ENCODE results near the gene REPIN1. TPM values are rescaled to one million over a fixed set of nuclear protein-coding genes. Genes with fewer than 3 reads are reported as not detected.

The REPIN1 gene
- total RNA-seq, 1 donor, result 57.5 TPM

GRCh38 chr7:150388306-150388705 lies 19.7 kb downstream of the REPIN1 start:
- DNase-seq (ENCODE audit: insufficient read length, low spot score, missing footprints), result peak; percentile 58
- H3K36me3 ChIP-seq (ENCODE audit: insufficient read depth, low read length), result peaks cover 8% of the 10 kb centered on the region
- no peak for TF ChIP-seq CTCF (IDR thresholded peaks at IDR 0.05; ENCODE audit: extremely low read depth, low read depth, low read length)
- no peaks in the 10 kb centered on the region for H3K9me3 ChIP-seq (ENCODE audit: low read depth, low read length)
- no peak overlapping the region for H3K4me2 ChIP-seq (ENCODE audit: insufficient read depth, low read length)
- H3K79me2 ChIP-seq (ENCODE audit: insufficient read depth, low read length), result peaks cover 7% of the 10 kb centered on the region
- H2AFZ ChIP-seq (ENCODE audit: low read length), result no peak overlapping the region
- H3K4me3 ChIP-seq (ENCODE audit: insufficient read depth, low read length), result no peak overlapping the region
- no peak overlapping the region for H3K27ac ChIP-seq (ENCODE audit: low read depth, low read length)
- H3K27me3 ChIP-seq (ENCODE audit: insufficient read depth, low read length), result no peaks in the 10 kb centered on the region
- peaks cover 10% of the 10 kb centered on the region for H4K20me1 ChIP-seq (ENCODE audit: insufficient read depth, low read length)
- no peaks in the 10 kb centered on the region for H3K4me1 ChIP-seq (ENCODE audit: insufficient read depth, low read length)

- peak; percentile 56 for TF ChIP-seq CTCF (IDR thresholded peaks at IDR 0.05; ENCODE audit: extremely low read depth, low read depth, low read length)
- Histone ChIP-seq H3K4me3 (ENCODE audit: insufficient read depth, low read length) (no peak overlapping the region), H2AFZ (ENCODE audit: low read length) (peak overlapping the region; percentile 1), H3K4me1 (ENCODE audit: insufficient read depth, low read length) (no peaks in the 10 kb centered on the region), H4K20me1 (ENCODE audit: insufficient read depth, low read length) (peaks cover 10% of the 10 kb centered on the region), H3K79me2 (ENCODE audit: insufficient read depth, low read length) (peaks cover 2% of the 10 kb centered on the region), H3K4me2 (ENCODE audit: insufficient read depth, low read length) (no peak overlapping the region), H3K27me3 (ENCODE audit: insufficient read depth, low read length) (no peaks in the 10 kb centered on the region), H3K9me3 (ENCODE audit: low read depth, low read length) (no peaks in the 10 kb centered on the region), H3K27ac (ENCODE audit: low read depth, low read length) (no peak overlapping the region), H3K36me3 (ENCODE audit: insufficient read depth, low read length) (peaks cover 8% of the 10 kb centered on the region)
- peak; percentile 92 for DNase-seq (ENCODE audit: insufficient read length, low spot score, missing footprints)
These were observed 20.3 kb downstream of the REPIN1 start for GRCh38 chr7:150388709-150389531.

- Histone ChIP-seq H3K79me2 (ENCODE audit: insufficient read depth, low read length) (no peaks in the 10 kb centered on the region), H3K4me2 (ENCODE audit: insufficient read depth, low read length) (no peak overlapping the region), H3K36me3 (ENCODE audit: insufficient read depth, low read length) (peaks cover 8% of the 10 kb centered on the region), H3K9me3 (ENCODE audit: low read depth, low read length) (no peaks in the 10 kb centered on the region), H3K27ac (ENCODE audit: low read depth, low read length) (no peak overlapping the region), H2AFZ (ENCODE audit: low read length) (no peak overlapping the region), H3K4me1 (ENCODE audit: insufficient read depth, low read length) (no peaks in the 10 kb centered on the region), H4K20me1 (ENCODE audit: insufficient read depth, low read length) (peaks cover 7% of the 10 kb centered on the region), H3K4me3 (ENCODE audit: insufficient read depth, low read length) (no peak overlapping the region), H3K27me3 (ENCODE audit: insufficient read depth, low read length) (no peaks in the 10 kb centered on the region)
- peak; percentile 64 for DNase-seq (ENCODE audit: insufficient read length, low spot score, missing footprints)
- TF ChIP-seq CTCF (IDR thresholded peaks at IDR 0.05; ENCODE audit: extremely low read depth, low read depth, low read length), result no peak
These were observed 20.9 kb downstream of the REPIN1 start for GRCh38 chr7:150389532-150389816.

GRCh38 chr7:150390205-150390604 lies 21.6 kb downstream of the REPIN1 start:
- Histone ChIP-seq H3K4me2 (ENCODE audit: insufficient read depth, low read length) (no peak overlapping the region), H3K4me1 (ENCODE audit: insufficient read depth, low read length) (no peaks in the 10 kb centered on the region), H3K79me2 (ENCODE audit: insufficient read depth, low read length) (no peaks in the 10 kb centered on the region), H3K36me3 (ENCODE audit: insufficient read depth, low read length) (peaks cover 8% of the 10 kb centered on the region), H3K4me3 (ENCODE audit: insufficient read depth, low read length) (no peak overlapping the region), H4K20me1 (ENCODE audit: insufficient read depth, low read length) (peaks cover 3% of the 10 kb centered on the region), H3K27me3 (ENCODE audit: insufficient read depth, low read length) (no peaks in the 10 kb centered on the region), H3K9me3 (ENCODE audit: low read depth, low read length) (no peaks in the 10 kb centered on the region), H3K27ac (ENCODE audit: low read depth, low read length) (no peak overlapping the region), H2AFZ (ENCODE audit: low read length) (no peak overlapping the region)
- no peak for TF ChIP-seq CTCF (IDR thresholded peaks at IDR 0.05; ENCODE audit: extremely low read depth, low read depth, low read length)
- peak; percentile 78 for DNase-seq (ENCODE audit: insufficient read length, low spot score, missing footprints)
